ENCODE measurements around the gene CDK14. TPM values are rescaled to one million over a fixed set of nuclear protein-coding genes. Genes with fewer than 3 reads are reported as not detected.
A peak's percentile ranks its signal among the peaks of the same experiment; 100 is the strongest.

CDK14 gene
- total and polyA plus RNA-seq, 11 donors, result 2.9 to 37.7 (median 21.3) TPM

DNA sequence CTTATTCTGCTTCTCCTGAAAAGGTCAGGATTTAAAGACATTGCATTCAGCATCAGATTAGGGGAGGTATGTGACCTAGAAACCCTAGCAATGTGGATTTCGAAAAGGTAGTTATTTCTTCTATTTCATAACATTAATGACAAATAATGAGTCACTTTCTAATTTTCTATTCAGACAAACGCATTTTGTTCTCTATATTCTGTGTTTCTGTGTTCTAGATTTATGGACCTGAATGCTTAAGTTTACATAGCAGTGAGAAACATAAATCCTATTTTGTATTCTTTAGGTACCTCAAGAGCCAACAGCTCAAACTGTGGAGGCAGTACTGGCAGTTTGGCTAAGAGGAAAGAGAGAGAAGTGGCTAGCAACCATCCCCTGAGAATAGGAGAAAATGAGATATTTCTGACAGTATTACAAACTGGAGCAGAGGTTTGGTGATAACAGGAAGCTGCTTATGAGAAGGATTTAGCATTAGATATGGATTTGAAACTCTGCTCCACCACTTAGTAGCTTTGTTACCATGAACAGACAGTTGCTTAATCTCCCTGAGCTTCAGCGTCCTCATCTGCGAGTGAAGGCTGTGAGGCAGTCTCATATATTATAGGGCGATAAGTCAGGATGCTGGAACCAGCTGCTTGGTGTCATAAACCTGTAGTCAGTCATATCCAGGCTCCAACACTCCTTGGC is 28.2 kb downstream of the CDK14 start:
- no peaks in the 10 kb centered on the region for H3K27me3 ChIP-seq
- TF ChIP-seq, protein P1, sequence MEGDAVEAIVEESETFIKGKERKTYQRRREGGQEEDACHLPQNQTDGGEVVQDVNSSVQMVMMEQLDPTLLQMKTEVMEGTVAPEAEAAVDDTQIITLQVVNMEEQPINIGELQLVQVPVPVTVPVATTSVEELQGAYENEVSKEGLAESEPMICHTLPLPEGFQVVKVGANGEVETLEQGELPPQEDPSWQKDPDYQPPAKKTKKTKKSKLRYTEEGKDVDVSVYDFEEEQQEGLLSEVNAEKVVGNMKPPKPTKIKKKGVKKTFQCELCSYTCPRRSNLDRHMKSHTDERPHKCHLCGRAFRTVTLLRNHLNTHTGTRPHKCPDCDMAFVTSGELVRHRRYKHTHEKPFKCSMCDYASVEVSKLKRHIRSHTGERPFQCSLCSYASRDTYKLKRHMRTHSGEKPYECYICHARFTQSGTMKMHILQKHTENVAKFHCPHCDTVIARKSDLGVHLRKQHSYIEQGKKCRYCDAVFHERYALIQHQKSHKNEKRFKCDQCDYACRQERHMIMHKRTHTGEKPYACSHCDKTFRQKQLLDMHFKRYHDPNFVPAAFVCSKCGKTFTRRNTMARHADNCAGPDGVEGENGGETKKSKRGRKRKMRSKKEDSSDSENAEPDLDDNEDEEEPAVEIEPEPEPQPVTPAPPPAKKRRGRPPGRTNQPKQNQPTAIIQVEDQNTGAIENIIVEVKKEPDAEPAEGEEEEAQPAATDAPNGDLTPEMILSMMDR (IDR thresholded peaks at IDR 0.05), result no peak
- no peak for TF ChIP-seq POLR2A (IDR thresholded peaks at IDR 0.05)
- peaks cover 0 to 60% (median 33%) of the 10 kb centered on the region in 12 donors for H3K4me1 ChIP-seq
- ATAC-seq, result peak in 1 of 4 donors; percentile 40
- no peaks in the 10 kb centered on the region for H3K9me3 ChIP-seq
- DNase-seq, result no peak
- H3K4me3 ChIP-seq, result peak overlapping the region in 1 of 12 donors; percentile 7
- H3K36me3 ChIP-seq, result no peaks in the 10 kb centered on the region
- intact Hi-C loops (cut with DNase I), result loop anchor here in 3 of 10 donors (2.0 to 10.0 kb wide), 5 partner anchors 28 to 410 kb away; partner anchors contain the start of gene CDK14 (in 1 of the 3)
- 66 to 75% (median 71%) methylated on average over 5 of the region's 5 CpGs for WGBS, 4 donors
- H3K27ac ChIP-seq, result peak overlapping the region in 5 of 12 donors; percentile 7 to 34 (median 30)

DNA sequence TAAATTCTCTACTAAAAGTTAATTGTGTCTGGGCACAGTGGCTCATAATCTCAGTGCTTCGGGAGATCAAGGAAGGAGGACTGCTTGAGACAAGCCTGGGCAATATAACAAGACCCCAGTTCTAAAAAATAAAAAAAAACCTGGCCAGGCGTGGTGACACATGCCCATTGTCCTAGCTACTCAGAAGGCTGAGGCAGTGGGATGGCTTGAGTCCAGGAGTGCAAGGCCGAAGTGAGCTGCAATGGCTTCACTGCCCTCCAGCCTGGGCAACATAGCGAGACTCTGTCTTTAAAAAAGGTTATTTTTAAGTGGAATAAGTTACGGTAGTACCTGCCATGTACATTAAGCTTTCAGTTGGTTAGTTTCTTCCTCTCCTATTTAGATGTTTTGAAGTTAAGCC is 28.9 kb downstream of the CDK14 start:
- DNase-seq (peak in 1 of 5 donors; percentile 27), ATAC-seq (no peak)
- Histone ChIP-seq H3K4me3 (peak overlapping the region in 1 of 12 donors; percentile 7), H3K27ac (peak overlapping the region in 6 of 12 donors; percentile 7 to 34 (median 29)), H3K36me3 (no peaks in the 10 kb centered on the region), H3K4me1 (peaks cover 0 to 60% (median 33%) of the 10 kb centered on the region in 12 donors), H3K27me3 (no peaks in the 10 kb centered on the region), H3K9me3 (no peaks in the 10 kb centered on the region)
- intact Hi-C loops (cut with DNase I), result loop anchor here in 9 of 10 donors (2.0 to 10.0 kb wide), 7 partner anchors 28 to 410 kb away; partner anchors contain the start of gene CDK14 (in 1 of the 9)
- WGBS, 4 donors, result 72 to 75% (median 72%) methylated on average over 5 of the region's 5 CpGs
- TF ChIP-seq, protein P1 (IDR thresholded peaks at IDR 0.05), result no peak
- TF ChIP-seq POLR2A (IDR thresholded peaks at IDR 0.05), result no peak

DNA sequence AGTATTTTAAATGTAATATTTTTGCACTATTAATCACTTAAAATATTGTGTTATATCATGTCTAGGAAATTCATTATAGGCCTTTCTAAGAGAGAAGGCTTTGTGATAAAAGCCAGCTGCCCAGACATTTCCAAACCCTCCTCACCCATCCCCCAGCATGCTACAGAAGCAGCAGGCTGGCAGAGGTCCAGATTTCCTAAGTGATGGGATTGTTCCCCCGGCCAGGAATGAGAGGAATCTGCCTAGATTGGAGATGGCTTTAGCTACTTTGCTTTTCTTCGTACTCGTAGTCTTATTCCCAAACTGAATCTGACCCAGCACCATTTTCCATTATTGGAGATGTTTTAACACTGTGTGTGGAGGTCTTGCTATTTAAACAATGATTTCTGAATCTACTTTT is 29.4 kb downstream of the CDK14 start:
- Histone ChIP-seq H3K4me1 (peaks cover 0 to 57% (median 33%) of the 10 kb centered on the region in 12 donors), H3K36me3 (no peaks in the 10 kb centered on the region), H3K27me3 (no peaks in the 10 kb centered on the region), H3K4me3 (peak overlapping the region in 2 of 12 donors; percentile 7 to 11), H3K9me3 (no peaks in the 10 kb centered on the region), H3K27ac (peak overlapping the region in 4 of 12 donors; percentile 8 to 34 (median 24))
- ATAC-seq, result peak in 1 of 4 donors; percentile 44
- intact Hi-C loops (cut with DNase I), result loop anchor here in 9 of 10 donors (2.0 to 10.0 kb wide), 7 partner anchors 29 to 409 kb away; partner anchors contain the start of gene CDK14 (in 1 of the 9)
- 8 to 24% (median 20%) methylated on average over 3 of the region's 3 CpGs for WGBS, 4 donors
- DNase-seq, result peak in 4 of 5 donors; percentile 42 to 60 (median 50)
- TF ChIP-seq POLR2A (IDR thresholded peaks at IDR 0.05), result no peak
- TF ChIP-seq, protein P1 (IDR thresholded peaks at IDR 0.05), result no peak

DNA sequence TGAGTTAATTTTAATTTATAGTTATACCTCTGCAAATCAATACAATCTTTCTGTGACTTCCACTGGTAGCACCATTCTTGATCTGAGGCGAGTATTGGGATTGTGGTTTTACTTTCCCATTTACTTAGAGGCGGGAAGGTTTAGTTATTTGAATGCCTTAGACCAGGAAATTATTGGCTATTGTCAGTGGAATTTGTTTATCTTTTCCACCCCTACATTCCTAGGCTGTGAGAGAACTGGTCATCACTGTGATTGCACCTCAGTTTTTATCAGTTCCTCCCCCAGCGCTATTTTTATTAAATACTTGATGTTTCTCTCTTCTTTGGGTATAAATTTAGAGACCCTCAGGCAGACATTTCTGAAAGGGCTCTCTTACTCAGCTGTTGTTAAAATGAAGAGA is 29.9 kb downstream of the CDK14 start:
- H3K27ac ChIP-seq, result peak overlapping the region in 4 of 12 donors; percentile 8 to 34 (median 24)
- TF ChIP-seq, protein P1 (IDR thresholded peaks at IDR 0.05), result no peak
- no peak for TF ChIP-seq POLR2A (IDR thresholded peaks at IDR 0.05)

More for the DNA sequence above, 29.9 kb downstream of the CDK14 start:
- WGBS, 4 donors, result 35 to 54% (median 46%) methylated on average over 3 of the region's 3 CpGs
- Histone ChIP-seq H3K9me3 (no peaks in the 10 kb centered on the region), H3K27me3 (no peaks in the 10 kb centered on the region), H3K4me3 (peak overlapping the region in 2 of 12 donors; percentile 7 to 11), H3K36me3 (no peaks in the 10 kb centered on the region), H3K4me1 (peaks cover 0 to 56% (median 33%) of the 10 kb centered on the region in 12 donors)
- intact Hi-C loops (cut with DNase I), result loop anchor here in 8 of 10 donors (5.0 to 10.0 kb wide), 6 partner anchors 51 to 409 kb away; no protein-coding TSS in a partner anchor
- DNase-seq (no peak), ATAC-seq (no peak)

All from heart left ventricle (tissue), 16 donors.